Lung (tissue), 12 donors: ENCODE data around the gene TENT5C. TPM values are rescaled to one million over a fixed set of nuclear protein-coding genes. Genes with fewer than 3 reads are reported as not detected.

Source experiments
- ATAC-seq: fragments of 200-7000 bp; cut with Tn5 transposase; one replicate; pipeline ENCODE4 v1.9.1; 2020; ENCODE audit warnings: moderate number of reproducible peaks; ENCODE audit not compliant: insufficient read depth, low FRiP score
- DNase-seq, 3 donors: peaks; one replicate each; pipeline ENCODE4 v3.0.0-alpha.2; 2013 to 2017
- H3K27ac ChIP-seq, 2 donors: one replicate each; pipeline ENCODE4 v1.5.1; 2013; ENCODE audit warnings: mild to moderate bottlenecking in 2 of 2, moderate library complexity in 2 of 2, control low read depth in 1 of 2, inconsistent platforms in 1 of 2, low read depth in 1 of 2, low read length in 1 of 2
- H3K27me3 ChIP-seq, 3 donors: one replicate each; pipeline ENCODE4 v1.5.1; 2013; ENCODE audit warnings: low read length in 2 of 3; ENCODE audit not compliant: control insufficient read depth in 3 of 3, insufficient read depth in 3 of 3
- H3K36me3 ChIP-seq, 4 donors: one replicate each; pipeline ENCODE4 v1.5.1; 2013; ENCODE audit warnings: low read length in 4 of 4, mild to moderate bottlenecking in 1 of 4, moderate library complexity in 1 of 4; ENCODE audit not compliant: control insufficient read depth in 4 of 4, insufficient read depth in 4 of 4
- H3K4me1 ChIP-seq, 5 donors: one replicate each; pipeline ENCODE4 v1.5.1; 2013; ENCODE audit warnings: low read length in 5 of 5, mild to moderate bottlenecking in 2 of 5, moderate library complexity in 1 of 5; ENCODE audit not compliant: control insufficient read depth in 5 of 5, insufficient read depth in 5 of 5
- H3K4me3 ChIP-seq: one replicate; pipeline ENCODE4 v1.5.1; 2013; ENCODE audit warnings: mild to moderate bottlenecking, control low read depth, moderate library complexity
- H3K9ac ChIP-seq, 2 donors: one replicate each; pipeline ENCODE4 v1.5.1; 2013; ENCODE audit warnings: low read length in 2 of 2, control low read depth in 1 of 2; ENCODE audit not compliant: insufficient read depth in 1 of 2
- H3K9me3 ChIP-seq, 4 donors: one replicate each; pipeline ENCODE4 v1.5.1; 2013; ENCODE audit warnings: low read length in 3 of 4, mild to moderate bottlenecking in 1 of 4, moderate library complexity in 1 of 4; ENCODE audit not compliant: control insufficient read depth in 4 of 4, insufficient read depth in 3 of 4
- CTCF ChIP-seq: IDR thresholded peaks from 2 replicates; pipeline ENCODE4 v1.5.1; 2012; ENCODE audit warnings: mild to moderate bottlenecking; ENCODE audit errors: control extremely low read depth, extremely low read depth
- WGBS, 2 donors: extraction: QIAGEN DNeasy Blood & Tissue Kit; methylation state at CpG; one replicate each; pipeline ENCODE4 v1.1.7; 2013; 5-methylcytosine and 5-hydroxymethylcytosine counted together
- polyA plus RNA-seq, 2 donors: library from polyadenylated mRNA; stranded (reverse); fragments of 200-250 nt; gene quantifications; one replicate each; pipeline ENCODE4 v1.2.1, GENCODE V29; 2013
- total RNA-seq, 2 donors: library from RNA; depleted of rRNA in 1 of 2; stranded (reverse); fragments of >200 nt in 1 of 2; gene quantifications; one replicate each; pipeline ENCODE4 v1.2.1, GENCODE V29; 2014 to 2021
- donor health status: control.
- donor health status: control.
- donor health status: Bipolar disorder and iron deficiency.
- donor health status: healthy.
- donor health status: DM: yes; HTN: yes; CAD: no.

The TENT5C gene
- total and polyA plus RNA-seq, 4 donors: 2.7 to 39.0 (median 17.5) TPM

- no peak overlapping the region for H3K9ac ChIP-seq
- no peak for TF ChIP-seq CTCF
- WGBS, 2 donors: 88 to 89% methylated on average over 5 of the region's 5 CpGs
- H3K36me3 ChIP-seq: no peaks in the 10 kb centered on the region
- H3K4me3 ChIP-seq: no peak overlapping the region
- DNase-seq (no peak), ATAC-seq (no peak)
- peaks cover 0 to 14% (median 1%) of the 10 kb centered on the region in 5 donors for H3K4me1 ChIP-seq
- no peaks in the 10 kb centered on the region for H3K27me3 ChIP-seq
- H3K27ac ChIP-seq: no peak overlapping the region
- H3K9me3 ChIP-seq: no peaks in the 10 kb centered on the region
Observed at GRCh38 chr1:117633936-117634335, 28.1 kb downstream of the TENT5C start.

GRCh38 chr1:117634631-117635030, 28.8 kb downstream of the TENT5C start:
- 89 to 90% methylated on average over 3 of the region's 3 CpGs for WGBS, 2 donors
- Histone ChIP-seq H3K4me3 (no peak overlapping the region), H3K27ac (no peak overlapping the region), H3K9ac (no peak overlapping the region), H3K4me1 (peaks cover 0 to 14% (median 0%) of the 10 kb centered on the region in 5 donors), H3K36me3 (no peaks in the 10 kb centered on the region), H3K27me3 (no peaks in the 10 kb centered on the region), H3K9me3 (no peaks in the 10 kb centered on the region)
- TF ChIP-seq CTCF: no peak
- DNase-seq: no peak
- ATAC-seq: no peak

- 80 to 90% methylated on average over 3 of the region's 3 CpGs for WGBS, 2 donors
- no peak overlapping the region for H3K9ac ChIP-seq
- H3K36me3 ChIP-seq: no peaks in the 10 kb centered on the region
- H3K27ac ChIP-seq: no peak overlapping the region
- H3K4me1 ChIP-seq: peaks cover 0 to 7% (median 0%) of the 10 kb centered on the region in 5 donors
- ATAC-seq (no peak), DNase-seq (no peak)
- no peaks in the 10 kb centered on the region for H3K27me3 ChIP-seq
- H3K9me3 ChIP-seq: peaks cover 0 to 1% (median 0%) of the 10 kb centered on the region in 4 donors
- H3K4me3 ChIP-seq: no peak overlapping the region
- no peak for TF ChIP-seq CTCF
Observed at GRCh38 chr1:117635805-117636204, 30.0 kb downstream of the TENT5C start.
